ENCODE results near the gene SLIT3.

Gene SLIT3

GRCh38 chr5:168770996-168771395, 529.9 kb downstream of the SLIT3 start:
- TF ChIP-seq CTCF (IDR thresholded peaks at IDR 0.05; ENCODE audit: insufficient read depth, low read length), result no peak
- no peak for TF ChIP-seq REST (IDR thresholded peaks at IDR 0.05; ENCODE audit: insufficient replicate concordance, low read depth)
- Histone ChIP-seq H3K27me3 (ENCODE audit: insufficient read depth, poor library complexity, severe bottlenecking) (no peaks in the 10 kb centered on the region), H3K4me3 (replicated peaks; ENCODE audit: insufficient read depth, low read length) (no peak overlapping the region), H3K27ac (replicated peaks) (no peak overlapping the region)
- DNase-seq (ENCODE audit: low read depth in 1 of 2, low spot score in 1 of 2), result no peak

GRCh38 chr5:168770036-168770498, 530.9 kb downstream of the SLIT3 start:
- Histone ChIP-seq H3K27ac (replicated peaks) (no peak overlapping the region), H3K27me3 (ENCODE audit: insufficient read depth, poor library complexity, severe bottlenecking) (no peaks in the 10 kb centered on the region), H3K4me3 (replicated peaks; ENCODE audit: insufficient read depth, low read length) (no peak overlapping the region)
- TF ChIP-seq SPI1 (IDR thresholded peaks at IDR 0.05; ENCODE audit: borderline replicate concordance, low read depth) (no peak), GABPA (IDR thresholded peaks at IDR 0.05; ENCODE audit: low read depth) (no peak), REST (IDR thresholded peaks at IDR 0.05; ENCODE audit: insufficient replicate concordance, low read depth) (no peak), POLR2AphosphoS5 (IDR thresholded peaks at IDR 0.05; ENCODE audit: low read depth) (no peak), CTCF (IDR thresholded peaks at IDR 0.05; ENCODE audit: insufficient read depth, low read length) (no peak)
- DNase-seq (ENCODE audit: low read depth in 1 of 2, low spot score in 1 of 2), result no peak

- H3K27ac ChIP-seq (replicated peaks), result no peak overlapping the region
- H3K27me3 ChIP-seq (ENCODE audit: insufficient read depth, poor library complexity, severe bottlenecking), result no peaks in the 10 kb centered on the region
Observed at GRCh38 chr5:168768172-168768571, 532.8 kb downstream of the SLIT3 start.

More at GRCh38 chr5:168768172-168768571, 532.8 kb downstream of the SLIT3 start:
- DNase-seq (ENCODE audit: low read depth in 1 of 2, low spot score in 1 of 2), result no peak
- no peak overlapping the region for H3K4me3 ChIP-seq (replicated peaks; ENCODE audit: insufficient read depth, low read length)
- TF ChIP-seq GABPA (IDR thresholded peaks at IDR 0.05; ENCODE audit: low read depth) (no peak), SPI1 (IDR thresholded peaks at IDR 0.05; ENCODE audit: borderline replicate concordance, low read depth) (no peak), POLR2AphosphoS5 (IDR thresholded peaks at IDR 0.05; ENCODE audit: low read depth) (no peak), REST (IDR thresholded peaks at IDR 0.05; ENCODE audit: insufficient replicate concordance, low read depth) (no peak), CTCF (IDR thresholded peaks at IDR 0.05; ENCODE audit: insufficient read depth, low read length) (no peak)
